ENCODE data around the gene UBE2Q2. TPM values are rescaled to one million over a fixed set of nuclear protein-coding genes. Genes with fewer than 3 reads are reported as not detected.
"Not testable (repeated sequence)": the region's sequence is repeated elsewhere in the genome, so short reads cannot be mapped to it uniquely, and the experiment has no call there.

UBE2Q2 gene
- total RNA-seq, 1 donor from 2014 or later = 21.6 TPM

GRCh38 chr15:75900577-75900976, 57.3 kb downstream of the UBE2Q2 start:
- intact Hi-C loops (cut with DNase I) = no loop called here
- Histone ChIP-seq H3K36me3 (peaks cover 0 to 4% of the 10 kb centered on the region in 2 donors), H3K4me3 (no peak overlapping the region), H3K27me3 (no peaks in the 10 kb centered on the region), H3K9me3 (no peaks in the 10 kb centered on the region), H3K4me1 (peaks cover 20% of the 10 kb centered on the region), H3K27ac (no peak overlapping the region)
- TF ChIP-seq POLR2AphosphoS5 (IDR thresholded peaks at IDR 0.05; ENCODE audit: insufficient read depth in 1 of 2, low read depth in 1 of 2) (no peak), CTCF (IDR thresholded peaks at IDR 0.05) (no peak), POLR2A (IDR thresholded peaks at IDR 0.05) (no peak)
- no peak for DNase-seq (ENCODE audit: extremely low spot score in 2 of 2)

GRCh38 chr15:75902129-75902557, 58.9 kb downstream of the UBE2Q2 start:
- TF ChIP-seq CTCF (IDR thresholded peaks at IDR 0.05) = no peak
- TF ChIP-seq POLR2A (IDR thresholded peaks at IDR 0.05) = no peak
- TF ChIP-seq POLR2AphosphoS5 (IDR thresholded peaks at IDR 0.05; ENCODE audit: insufficient read depth in 1 of 2, low read depth in 1 of 2) = no peak
- no peak overlapping the region for H3K27ac ChIP-seq
- no peak for DNase-seq (ENCODE audit: extremely low spot score in 2 of 2)

GRCh38 chr15:75903331-75904239, 60.3 kb downstream of the UBE2Q2 start, which contains the start of gene FBXO22:
Gene FBXO22 (plus strand): TSS chr15:75903878. CDS start chr15:75903964, 86 bp downstream.
- Histone ChIP-seq H3K27me3 (no peaks in the 10 kb centered on the region), H3K4me3 (peak within 1 kb of the TSS; percentile 89 to 90), H3K27ac (peak within 1 kb of the TSS; percentile 77), H3K9me3 (no peaks in the 10 kb centered on the region), H3K4me1 (peaks cover 29% of the 10 kb centered on the region), H3K36me3 (no peaks in the 10 kb centered on the region)
- DNase-seq (ENCODE audit: extremely low spot score in 2 of 2) = peak in 1 of 2 donors; percentile 89
- intact Hi-C loops (cut with DNase I) = no loop called here
- TF ChIP-seq POLR2A (IDR thresholded peaks at IDR 0.05) (no peak), POLR2AphosphoS5 (IDR thresholded peaks at IDR 0.05; ENCODE audit: insufficient read depth in 1 of 2, low read depth in 1 of 2) (peak; percentile 94)

More at GRCh38 chr15:75902129-75902557, 58.9 kb downstream of the UBE2Q2 start:
- intact Hi-C loops (cut with DNase I) = no loop called here
- Histone ChIP-seq H3K9me3 (no peaks in the 10 kb centered on the region), H3K27me3 (no peaks in the 10 kb centered on the region), H3K4me3 (no peak overlapping the region), H3K4me1 (peaks cover 29% of the 10 kb centered on the region), H3K36me3 (peaks cover 0 to 4% of the 10 kb centered on the region in 2 donors)

DNA sequence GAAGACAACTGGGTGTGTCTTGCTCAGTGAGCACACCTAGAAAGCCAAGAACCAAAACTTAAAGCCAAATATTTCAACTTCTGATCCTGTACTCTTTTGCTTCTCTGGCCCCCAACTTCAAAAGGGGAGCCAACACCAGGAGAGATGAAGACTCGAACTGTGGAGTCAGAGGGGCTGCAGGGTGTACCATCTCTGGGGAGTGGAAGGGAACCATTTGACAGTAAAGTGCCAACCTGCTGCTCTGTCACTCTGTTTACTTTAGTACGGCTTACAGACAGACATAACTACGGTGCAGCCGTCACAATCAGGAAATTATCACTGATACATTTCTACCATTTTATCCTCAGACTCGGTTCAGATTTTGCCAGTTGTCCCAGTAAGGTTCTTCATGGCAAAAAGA, 62.0 kb downstream of the UBE2Q2 start:
- no peak overlapping the region for H3K4me3 ChIP-seq
- intact Hi-C loops (cut with DNase I) = no loop called here

GRCh38 chr15:75910355-75910754, 67.1 kb downstream of the UBE2Q2 start:
- H3K4me3 ChIP-seq; H3K27ac ChIP-seq; DNase-seq (ENCODE audit: extremely low spot score in 2 of 2); H3K27me3 ChIP-seq; intact Hi-C loops (cut with DNase I); H3K9me3 ChIP-seq: not testable (repeated sequence)
- Histone ChIP-seq H3K4me1 (peaks cover 11% of the 10 kb centered on the region), H3K36me3 (peaks cover 0 to 35% of the 10 kb centered on the region in 2 donors)

More for the DNA sequence above, 62.0 kb downstream of the UBE2Q2 start:
- TF ChIP-seq POLR2A (IDR thresholded peaks at IDR 0.05) (no peak), CTCF (IDR thresholded peaks at IDR 0.05) (no peak), POLR2AphosphoS5 (IDR thresholded peaks at IDR 0.05; ENCODE audit: insufficient read depth in 1 of 2, low read depth in 1 of 2) (no peak)
- Histone ChIP-seq H3K36me3 (no peaks in the 10 kb centered on the region), H3K27ac (no peak overlapping the region), H3K27me3 (no peaks in the 10 kb centered on the region), H3K4me1 (peaks cover 29% of the 10 kb centered on the region), H3K9me3 (no peaks in the 10 kb centered on the region)
- no peak for DNase-seq (ENCODE audit: extremely low spot score in 2 of 2)

- no peak for TF ChIP-seq POLR2A (IDR thresholded peaks at IDR 0.05)
- no peak for TF ChIP-seq POLR2AphosphoS5 (IDR thresholded peaks at IDR 0.05; ENCODE audit: insufficient read depth in 1 of 2, low read depth in 1 of 2)
- no peak for TF ChIP-seq CTCF (IDR thresholded peaks at IDR 0.05)
- peaks cover 0 to 35% of the 10 kb centered on the region in 2 donors for H3K36me3 ChIP-seq
Measured at GRCh38 chr15:75916978-75917377, 73.7 kb downstream of the UBE2Q2 start.

More at GRCh38 chr15:75916978-75917377, 73.7 kb downstream of the UBE2Q2 start:
- Histone ChIP-seq H3K27me3 (no peaks in the 10 kb centered on the region), H3K4me1 (no peaks in the 10 kb centered on the region), H3K9me3 (no peaks in the 10 kb centered on the region), H3K27ac (no peak overlapping the region), H3K4me3 (no peak overlapping the region)
- DNase-seq (ENCODE audit: extremely low spot score in 2 of 2) = no peak
- intact Hi-C loops (cut with DNase I) = no loop called here

Data from vagina (tissue), 2 donors.